ENCODE results near the gene ELOVL6.
"Not testable (repeated sequence)": the region's sequence is repeated elsewhere in the genome, so short reads cannot be mapped to it uniquely, and the experiment has no call there.

ELOVL6 gene

GRCh38 chr4:110055158-110055768 lies 143.2 kb downstream of the ELOVL6 start:
- Histone ChIP-seq H3K9me3 (ENCODE audit: control insufficient read depth, insufficient read depth, low read length) (no peaks in the 10 kb centered on the region), H3K36me3 (ENCODE audit: insufficient read depth, low read length) (no peaks in the 10 kb centered on the region; the same call in 1 of the 2 replicates), H3K4me1 (ENCODE audit: insufficient read depth, low read length) (no peaks in the 10 kb centered on the region), H3K9ac (ENCODE audit: low read depth, low read length) (no peak overlapping the region)

GRCh38 chr4:110049951-110050925 lies 148.2 kb downstream of the ELOVL6 start:
- Histone ChIP-seq H3K36me3 (ENCODE audit: insufficient read depth, low read length) (no peaks in the 10 kb centered on the region; the same call in 1 of the 2 replicates), H3K9ac (ENCODE audit: low read depth, low read length) (no peak overlapping the region), H3K9me3 (ENCODE audit: control insufficient read depth, insufficient read depth, low read length) (no peaks in the 10 kb centered on the region), H3K4me1 (ENCODE audit: insufficient read depth, low read length) (no peaks in the 10 kb centered on the region)

GRCh38 chr4:110046588-110047049 lies 151.8 kb downstream of the ELOVL6 start:
- Histone ChIP-seq H3K9ac (ENCODE audit: low read depth, low read length) (no peak overlapping the region), H3K9me3 (ENCODE audit: control insufficient read depth, insufficient read depth, low read length) (no peaks in the 10 kb centered on the region), H3K36me3 (ENCODE audit: insufficient read depth, low read length) (no peaks in the 10 kb centered on the region; the same call in 1 of the 2 replicates), H3K4me1 (ENCODE audit: insufficient read depth, low read length) (no peaks in the 10 kb centered on the region)

GRCh38 chr4:110042545-110043517 lies 155.6 kb downstream of the ELOVL6 start:
- Histone ChIP-seq H3K4me1 (ENCODE audit: insufficient read depth, low read length) (no peaks in the 10 kb centered on the region), H3K9ac (ENCODE audit: low read depth, low read length) (no peak overlapping the region), H3K9me3 (ENCODE audit: control insufficient read depth, insufficient read depth, low read length) (no peaks in the 10 kb centered on the region), H3K36me3 (ENCODE audit: insufficient read depth, low read length) (no peaks in the 10 kb centered on the region)

GRCh38 chr4:110041735-110042134 lies 156.7 kb downstream of the ELOVL6 start:
- Histone ChIP-seq H3K9ac (ENCODE audit: low read depth, low read length) (no peak overlapping the region), H3K9me3 (ENCODE audit: control insufficient read depth, insufficient read depth, low read length) (no peaks in the 10 kb centered on the region)

GRCh38 chr4:110039164-110039563 lies 159.3 kb downstream of the ELOVL6 start:
- not testable (repeated sequence) for H3K4me1 ChIP-seq (ENCODE audit: insufficient read depth, low read length); H3K36me3 ChIP-seq (ENCODE audit: insufficient read depth, low read length); H3K9ac ChIP-seq (ENCODE audit: low read depth, low read length); H3K9me3 ChIP-seq (ENCODE audit: control insufficient read depth, insufficient read depth, low read length)

More at GRCh38 chr4:110041735-110042134, 156.7 kb downstream of the ELOVL6 start:
- Histone ChIP-seq H3K36me3 (ENCODE audit: insufficient read depth, low read length) (no peaks in the 10 kb centered on the region), H3K4me1 (ENCODE audit: insufficient read depth, low read length) (no peaks in the 10 kb centered on the region)

GRCh38 chr4:110034026-110034393 lies 164.4 kb downstream of the ELOVL6 start:
- H3K9ac ChIP-seq (ENCODE audit: low read depth, low read length): no peak overlapping the region
- no peaks in the 10 kb centered on the region for H3K36me3 ChIP-seq (ENCODE audit: insufficient read depth, low read length)

GRCh38 chr4:110033355-110034025 lies 164.9 kb downstream of the ELOVL6 start:
- no peaks in the 10 kb centered on the region for H3K36me3 ChIP-seq (ENCODE audit: insufficient read depth, low read length)
- no peak overlapping the region for H3K9ac ChIP-seq (ENCODE audit: low read depth, low read length)
- H3K9me3 ChIP-seq (ENCODE audit: control insufficient read depth, insufficient read depth, low read length): no peaks in the 10 kb centered on the region
- no peaks in the 10 kb centered on the region for H3K4me1 ChIP-seq (ENCODE audit: insufficient read depth, low read length)

More at GRCh38 chr4:110034026-110034393, 164.4 kb downstream of the ELOVL6 start:
- no peaks in the 10 kb centered on the region for H3K4me1 ChIP-seq (ENCODE audit: insufficient read depth, low read length)
- H3K9me3 ChIP-seq (ENCODE audit: control insufficient read depth, insufficient read depth, low read length): no peaks in the 10 kb centered on the region

- Histone ChIP-seq H3K4me1 (ENCODE audit: insufficient read depth, low read length) (no peaks in the 10 kb centered on the region), H3K9me3 (ENCODE audit: control insufficient read depth, insufficient read depth, low read length) (no peaks in the 10 kb centered on the region), H3K9ac (ENCODE audit: low read depth, low read length) (no peak overlapping the region), H3K36me3 (ENCODE audit: insufficient read depth, low read length) (no peaks in the 10 kb centered on the region)
These were observed 165.8 kb downstream of the ELOVL6 start for GRCh38 chr4:110032603-110033002.

GRCh38 chr4:110025718-110026117 lies 172.7 kb downstream of the ELOVL6 start:
- H3K4me1 ChIP-seq (ENCODE audit: insufficient read depth, low read length): peaks cover 4% of the 10 kb centered on the region; the same call in 1 of the 2 replicates
- no peaks in the 10 kb centered on the region for H3K36me3 ChIP-seq (ENCODE audit: insufficient read depth, low read length)
- H3K9ac ChIP-seq (ENCODE audit: low read depth, low read length): no peak overlapping the region
- H3K9me3 ChIP-seq (ENCODE audit: control insufficient read depth, insufficient read depth, low read length): no peaks in the 10 kb centered on the region

GRCh38 chr4:110025056-110025455 lies 173.4 kb downstream of the ELOVL6 start:
- no peaks in the 10 kb centered on the region for H3K9me3 ChIP-seq (ENCODE audit: control insufficient read depth, insufficient read depth, low read length)
- no peaks in the 10 kb centered on the region for H3K36me3 ChIP-seq (ENCODE audit: insufficient read depth, low read length)
- H3K9ac ChIP-seq (ENCODE audit: low read depth, low read length): no peak overlapping the region
- H3K4me1 ChIP-seq (ENCODE audit: insufficient read depth, low read length): peaks cover 4% of the 10 kb centered on the region; the same call in 1 of the 2 replicates

GRCh38 chr4:110022457-110022856 lies 176.0 kb downstream of the ELOVL6 start:
- no peak overlapping the region for H3K9ac ChIP-seq (ENCODE audit: low read depth, low read length)
- no peaks in the 10 kb centered on the region for H3K36me3 ChIP-seq (ENCODE audit: insufficient read depth, low read length)
- no peaks in the 10 kb centered on the region for H3K9me3 ChIP-seq (ENCODE audit: control insufficient read depth, insufficient read depth, low read length)
- peaks cover 4% of the 10 kb centered on the region; the same call in 1 of the 2 replicates for H3K4me1 ChIP-seq (ENCODE audit: insufficient read depth, low read length)

- peaks cover 4% of the 10 kb centered on the region; the same call in 1 of the 2 replicates for H3K4me1 ChIP-seq (ENCODE audit: insufficient read depth, low read length)
- no peaks in the 10 kb centered on the region for H3K36me3 ChIP-seq (ENCODE audit: insufficient read depth, low read length)
- no peaks in the 10 kb centered on the region for H3K9me3 ChIP-seq (ENCODE audit: control insufficient read depth, insufficient read depth, low read length)
- H3K9ac ChIP-seq (ENCODE audit: low read depth, low read length): no peak overlapping the region
These were observed 177.6 kb downstream of the ELOVL6 start for GRCh38 chr4:110020646-110021443.
